HG03520 (cell line): Measurements from ENCODE around the gene PRKAG2.

Experiments used
- ATAC-seq: cut with Tn5 transposase; IDR thresholded peaks from one replicate; pipeline ENCODE4 v1.9.1; 2021; ENCODE audit warnings: mild to moderate bottlenecking, moderate library complexity; ENCODE audit not compliant: unreplicated experiment

The PRKAG2 gene

GRCh38 chr7:151631953-151632749 lies 244.8 kb downstream of the PRKAG2 start:
- peak; percentile 70 for ATAC-seq

DNA sequence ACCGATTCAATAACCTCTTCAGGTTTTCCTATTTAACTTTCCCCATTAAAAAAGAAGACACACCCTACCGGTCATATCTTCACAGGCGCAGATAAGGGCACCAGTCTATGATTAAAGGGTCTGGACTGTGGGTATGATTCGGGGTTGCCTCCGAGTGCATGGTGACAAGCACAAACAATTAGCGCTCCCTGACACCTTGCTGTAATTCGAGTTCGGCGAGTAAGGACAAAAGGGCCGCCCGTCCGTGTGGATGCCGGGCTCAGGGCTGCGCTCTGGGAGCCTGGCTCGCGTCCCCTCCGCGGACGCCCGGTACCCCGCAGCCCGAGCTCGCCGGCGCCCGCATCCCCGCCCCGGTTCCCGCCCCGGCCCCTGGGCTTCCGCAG lies 245.4 kb downstream of the PRKAG2 start:
- peak; percentile 7 for ATAC-seq

DNA sequence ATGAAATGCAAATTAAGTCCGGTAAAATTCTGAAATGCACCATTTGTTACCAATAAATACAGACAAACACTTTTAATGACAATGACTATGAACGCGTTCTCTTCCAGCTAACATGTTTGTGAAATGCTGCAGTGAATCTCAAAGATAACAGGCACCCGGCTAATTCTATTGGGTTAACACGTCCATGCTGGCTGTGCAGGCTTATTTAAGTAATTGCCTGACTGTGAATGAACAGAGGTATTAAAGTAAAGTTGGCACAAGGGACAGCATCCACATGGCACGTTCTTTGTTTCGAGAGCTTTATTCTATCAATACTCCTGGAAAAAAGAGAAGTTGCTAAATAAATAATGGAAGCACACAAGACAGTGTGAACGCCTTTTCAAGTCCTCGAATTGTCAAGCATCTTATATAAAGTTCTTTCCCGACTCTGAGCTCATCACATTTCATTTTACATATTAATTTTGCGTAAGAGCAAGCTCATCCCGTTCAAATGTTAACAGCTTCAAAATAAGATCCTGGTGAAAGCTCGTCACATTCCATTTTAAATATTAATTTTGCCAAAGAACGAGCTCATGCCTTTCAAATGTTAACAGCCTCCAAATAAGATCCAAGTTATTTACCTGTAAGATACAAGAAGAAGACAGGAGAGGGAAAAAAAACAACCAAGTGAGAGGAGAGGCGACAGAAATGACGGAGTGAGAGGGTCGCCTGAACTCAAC lies 245.9 kb downstream of the PRKAG2 start:
- ATAC-seq, result no peak

GRCh38 chr7:151630358-151630757 lies 246.6 kb downstream of the PRKAG2 start:
- ATAC-seq, result no peak

- no peak for ATAC-seq
Observed at GRCh38 chr7:151629713-151630272, 247.1 kb downstream of the PRKAG2 start.

DNA sequence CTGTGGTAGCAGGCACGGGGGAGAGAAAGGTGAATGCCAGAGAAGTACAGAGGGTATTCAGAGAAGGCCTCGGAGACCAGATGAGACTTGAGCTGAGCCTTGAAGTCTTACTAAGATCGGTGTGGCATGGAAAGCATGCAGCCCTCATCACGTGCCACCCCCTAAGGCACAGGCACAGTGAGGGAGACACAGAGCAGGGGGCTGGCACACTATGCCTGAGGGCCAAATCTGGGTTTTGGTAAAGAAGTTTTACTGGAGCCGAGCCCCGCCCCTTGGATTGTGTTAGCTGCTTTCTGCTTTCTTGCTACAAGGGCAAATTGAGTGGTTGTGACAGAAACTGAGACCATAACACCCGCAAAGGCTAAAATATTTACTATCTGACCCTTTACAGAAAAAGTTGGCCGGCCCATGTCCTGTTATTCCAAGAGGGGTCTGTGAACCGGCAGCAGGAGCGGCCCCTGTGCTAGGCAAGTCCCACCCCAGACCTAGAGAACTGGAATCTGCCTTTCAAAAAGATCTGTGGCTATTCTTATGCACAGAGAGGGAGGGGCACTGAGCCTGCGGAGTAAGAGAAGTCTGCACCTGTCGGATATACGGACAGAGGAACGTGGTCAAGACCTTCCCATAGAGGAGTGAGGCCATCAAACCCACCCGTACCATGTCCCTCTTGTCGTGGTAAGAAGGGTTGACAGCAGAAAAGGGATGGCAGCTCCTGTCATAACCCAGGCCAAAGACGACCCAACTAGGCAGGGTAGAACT lies 247.9 kb downstream of the PRKAG2 start:
- ATAC-seq, result no peak

- ATAC-seq, result no peak
Observed at GRCh38 chr7:151626422-151627115, 250.3 kb downstream of the PRKAG2 start.

DNA sequence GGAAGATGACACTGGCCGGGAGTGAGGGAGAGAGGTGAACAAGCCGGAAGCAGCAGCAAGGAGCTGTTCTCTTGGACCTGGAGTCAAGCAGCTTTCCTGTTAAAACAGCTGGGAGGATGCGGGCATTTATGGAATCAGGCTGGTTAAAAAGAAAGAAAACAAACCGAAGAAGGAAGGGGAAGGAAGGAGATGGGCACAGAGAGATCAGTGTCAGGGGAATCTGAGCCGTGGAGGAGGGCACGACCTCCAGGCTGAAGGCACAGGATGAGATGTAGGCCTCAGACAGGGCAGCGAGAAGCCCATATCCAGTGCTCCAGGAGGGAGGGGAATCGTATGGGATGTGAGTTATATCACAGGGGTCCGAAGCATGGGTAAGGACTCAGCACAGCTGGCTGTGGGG lies 251.3 kb downstream of the PRKAG2 start:
- ATAC-seq, result no peak

- no peak for ATAC-seq
Observed at GRCh38 chr7:151624246-151624928, 252.5 kb downstream of the PRKAG2 start.

DNA sequence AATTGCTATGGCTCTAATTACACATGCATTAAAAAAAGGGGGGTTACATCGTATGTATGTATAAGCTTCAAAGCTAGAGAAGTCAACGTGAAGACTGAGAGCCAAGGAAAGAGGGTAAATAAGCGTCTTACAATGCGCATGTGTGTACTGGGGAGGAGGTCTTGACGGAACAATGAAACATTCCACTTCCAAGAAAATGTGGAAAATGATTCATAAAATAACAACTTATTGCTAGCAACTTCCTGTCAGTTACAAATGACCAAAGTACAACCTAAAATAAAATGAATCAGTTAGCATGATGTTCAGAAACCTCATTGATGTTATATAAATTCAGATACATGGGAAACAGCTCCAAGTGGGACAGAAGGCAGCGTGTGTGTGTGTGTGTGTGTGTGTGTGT lies 253.1 kb downstream of the PRKAG2 start:
- no peak for ATAC-seq

DNA sequence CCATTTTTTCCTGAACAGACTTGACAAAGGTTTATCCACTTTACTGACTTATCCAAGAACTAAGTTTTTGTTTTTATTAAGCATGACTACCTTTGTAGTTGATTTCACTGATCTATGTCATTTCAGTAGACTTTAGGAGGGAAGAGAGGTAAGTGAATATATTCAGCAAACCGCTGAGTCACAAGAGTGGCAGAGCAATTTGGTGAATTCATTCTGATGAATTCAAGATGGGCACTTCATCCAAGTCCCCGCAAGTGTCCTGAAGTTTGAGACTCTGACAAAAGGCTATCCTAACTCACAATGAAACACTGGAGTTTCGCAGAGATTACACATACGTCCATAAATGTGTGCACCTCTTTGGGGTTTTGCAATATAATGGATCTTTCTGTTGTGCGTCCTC lies 255.0 kb downstream of the PRKAG2 start:
- no peak for ATAC-seq

- no peak for ATAC-seq
Observed at GRCh38 chr7:151616443-151617213, 260.3 kb downstream of the PRKAG2 start.

GRCh38 chr7:151615784-151616183 lies 261.1 kb downstream of the PRKAG2 start:
- ATAC-seq, result no peak

DNA sequence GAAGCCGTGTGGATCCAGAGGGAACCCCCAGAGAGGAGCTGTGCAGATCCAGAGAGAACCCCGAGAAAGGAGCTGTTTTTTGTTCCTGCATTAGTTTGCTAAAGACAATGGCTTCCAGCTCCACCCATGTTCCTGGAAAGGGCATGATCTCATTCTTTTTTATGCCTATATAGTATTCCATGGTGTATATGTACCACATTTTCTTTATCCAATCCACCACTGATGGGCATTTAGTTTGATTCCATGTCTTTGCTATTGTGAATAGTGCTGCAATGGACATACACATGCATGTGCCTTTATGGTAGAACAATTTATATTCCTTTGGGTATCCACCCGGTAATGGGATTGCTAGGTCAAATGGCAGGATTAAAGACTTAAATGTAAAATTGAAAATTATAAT lies 261.9 kb downstream of the PRKAG2 start:
- ATAC-seq, result no peak

DNA sequence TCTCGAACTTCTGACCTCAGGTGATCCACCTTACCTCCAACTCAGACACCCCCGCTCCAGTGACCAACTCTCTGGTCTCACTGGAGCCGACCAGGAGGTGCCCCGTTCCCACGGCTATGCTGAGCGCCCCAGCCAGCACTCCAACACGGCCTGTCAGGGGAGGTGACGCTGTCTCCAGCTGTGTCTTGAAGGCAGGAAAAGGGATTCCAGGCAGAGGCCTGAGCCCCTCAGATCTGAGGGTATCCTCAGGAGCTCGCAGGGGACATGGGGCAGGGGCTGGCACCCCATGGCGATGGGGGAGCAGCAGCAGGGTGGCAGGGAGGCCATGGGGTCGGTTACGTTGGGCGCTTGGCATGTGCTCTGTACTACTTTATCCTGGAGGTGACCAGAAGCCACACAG lies 262.9 kb downstream of the PRKAG2 start:
- no peak for ATAC-seq

DNA sequence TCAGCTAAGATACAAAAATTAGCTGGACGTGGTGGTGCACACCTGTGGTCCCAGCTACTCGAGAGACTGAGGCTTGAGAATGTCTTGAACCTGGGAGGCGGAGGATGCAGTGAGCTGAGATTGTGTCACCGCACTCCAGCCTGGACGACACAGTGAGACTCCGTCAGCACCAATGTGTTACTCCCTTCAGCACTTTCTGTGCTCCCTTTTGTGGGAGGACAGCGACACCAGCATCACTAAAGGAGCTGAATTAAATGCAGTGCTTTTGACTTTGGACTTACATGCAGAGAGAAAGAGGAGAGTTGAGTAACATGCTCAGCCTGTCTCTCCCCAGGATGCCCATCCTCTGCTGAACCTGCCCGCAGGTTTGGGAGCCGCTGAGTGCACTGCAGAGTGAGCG lies 265.0 kb downstream of the PRKAG2 start:
- no peak for ATAC-seq

- no peak for ATAC-seq
Observed at GRCh38 chr7:151611041-151611440, 265.9 kb downstream of the PRKAG2 start.

DNA sequence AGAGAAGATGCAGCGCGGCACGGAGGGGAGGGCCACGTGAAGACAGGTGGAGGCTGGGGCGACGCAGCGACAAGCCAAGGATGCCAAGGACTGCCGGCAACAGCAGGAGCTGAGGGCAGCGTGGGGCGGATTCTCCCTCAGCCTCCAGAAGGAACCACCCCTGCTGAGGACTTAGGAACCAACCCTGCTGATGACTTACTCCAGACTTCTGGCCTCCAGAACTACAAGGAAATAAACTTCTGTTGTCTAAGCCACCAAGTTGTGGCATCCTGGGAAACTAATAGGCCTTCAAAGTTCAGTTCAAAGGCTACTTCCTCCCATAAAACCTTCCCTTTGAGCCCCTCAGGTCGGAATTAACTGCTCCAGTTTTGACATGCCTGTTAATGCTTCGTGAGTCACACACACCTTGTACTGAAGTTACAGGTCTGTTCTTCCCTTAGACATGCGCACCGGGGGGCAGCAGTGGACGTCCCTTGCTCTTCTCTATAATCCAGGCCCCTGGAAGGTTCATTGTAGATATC lies 268.8 kb downstream of the PRKAG2 start:
- ATAC-seq, result no peak

DNA sequence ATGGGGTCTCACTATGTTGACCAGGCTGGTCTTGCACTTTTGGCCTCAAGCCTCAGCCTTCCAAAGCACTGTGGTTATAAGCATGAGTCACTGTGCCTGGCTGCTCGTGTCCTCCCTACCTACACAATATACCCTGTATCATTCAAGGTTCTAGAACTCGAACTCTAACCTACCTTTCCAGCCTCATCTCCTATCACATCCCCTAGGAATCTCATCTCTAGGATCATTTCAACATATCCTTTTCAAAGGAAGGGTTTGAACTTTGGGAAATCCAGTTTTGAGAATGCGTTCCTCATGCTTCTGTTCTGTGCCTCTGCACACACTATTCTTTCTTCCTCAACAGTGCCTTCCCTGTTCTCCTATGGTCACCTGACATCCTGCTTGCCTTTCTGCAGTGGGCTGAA lies 269.4 kb downstream of the PRKAG2 start:
- no peak for ATAC-seq
